Kidney epithelial cell (primary cell): ENCODE measurements around the gene ABCB6. TPM values are rescaled to one million over a fixed set of nuclear protein-coding genes. Genes with fewer than 3 reads are reported as not detected.
A peak's percentile ranks its signal among the peaks of the same experiment; 100 is the strongest.

Experiments
- DNase-seq: peaks from one replicate; pipeline ENCODE4 v3.0.0-alpha.2; 2010; ENCODE audit warnings: low read depth
- H3K27me3 ChIP-seq: 2 replicates; pipeline ENCODE4 v1.6.0; 2011; ENCODE audit warnings: low read length; ENCODE audit not compliant: control insufficient read depth, insufficient read depth
- H3K36me3 ChIP-seq: 2 replicates; pipeline ENCODE4 v1.5.1; 2011; ENCODE audit warnings: low read length; ENCODE audit not compliant: control insufficient read depth, insufficient read depth
- H3K4me3 ChIP-seq: 2 replicates; pipeline ENCODE4 v1.5.1; 2011; ENCODE audit warnings: low read depth, mild to moderate bottlenecking, control low read depth, low read length
- CTCF ChIP-seq: IDR thresholded peaks from 2 replicates; pipeline ENCODE4 v1.5.1; 2011; ENCODE audit warnings: mild to moderate bottlenecking, moderate library complexity, low read length, control low read depth, inconsistent platforms; ENCODE audit not compliant: insufficient read depth, poor library complexity, severe bottlenecking
- total RNA-seq: library from RNA; depleted of rRNA; stranded (reverse); fragments of >200 nt; gene quantifications from 2 replicates; pipeline ENCODE4 v1.2.3, GENCODE V29; 2015

Gene ABCB6
- total RNA-seq, 1 donor from 2014 or later: 5.8 TPM

DNA sequence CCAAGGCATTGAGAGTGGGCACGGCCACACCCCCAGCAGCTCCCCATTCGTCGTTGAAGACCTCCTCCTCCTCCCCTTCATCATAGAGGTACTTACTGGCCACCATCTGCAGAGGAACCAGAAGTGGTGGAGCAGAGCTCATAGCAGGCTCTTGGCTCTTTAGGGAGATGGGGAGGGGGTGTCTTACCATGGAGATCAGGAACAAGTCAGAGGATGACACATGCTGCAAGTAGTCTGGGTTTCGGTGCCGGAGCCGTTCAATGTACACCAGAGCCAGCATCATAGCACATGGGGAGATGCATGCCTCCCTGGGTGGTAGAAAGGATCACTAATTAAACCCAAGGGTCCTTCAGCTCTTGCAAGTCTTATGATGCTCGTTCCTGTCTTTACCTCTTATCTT, 44.0 kb downstream of the ABCB6 start:
- no peaks in the 10 kb centered on the region for H3K27me3 ChIP-seq
- DNase-seq: no peak
- H3K36me3 ChIP-seq: no peaks in the 10 kb centered on the region
- TF ChIP-seq CTCF: no peak
- no peak overlapping the region for H3K4me3 ChIP-seq

DNA sequence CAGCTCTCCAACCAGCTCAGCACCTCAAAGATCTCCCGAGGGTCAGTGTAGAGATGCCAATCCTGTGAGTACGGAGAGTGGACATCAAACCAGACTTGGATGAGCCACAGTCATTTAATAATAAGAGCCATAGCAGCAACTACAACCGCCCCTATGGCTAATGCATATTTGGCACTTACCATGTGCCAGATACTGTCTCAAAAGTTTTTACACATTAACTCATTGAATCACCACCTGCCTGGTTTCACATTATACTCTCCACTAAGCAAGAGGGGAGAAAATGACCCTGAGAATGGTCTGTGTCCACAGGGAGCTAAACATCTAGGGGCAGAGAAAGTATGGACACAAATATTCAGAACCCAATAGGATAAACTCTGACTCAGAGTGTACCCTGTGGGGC, 44.6 kb downstream of the ABCB6 start:
- Histone ChIP-seq H3K27me3 (no peaks in the 10 kb centered on the region), H3K4me3 (no peak overlapping the region), H3K36me3 (no peaks in the 10 kb centered on the region)
- no peak for TF ChIP-seq CTCF
- DNase-seq: no peak

DNA sequence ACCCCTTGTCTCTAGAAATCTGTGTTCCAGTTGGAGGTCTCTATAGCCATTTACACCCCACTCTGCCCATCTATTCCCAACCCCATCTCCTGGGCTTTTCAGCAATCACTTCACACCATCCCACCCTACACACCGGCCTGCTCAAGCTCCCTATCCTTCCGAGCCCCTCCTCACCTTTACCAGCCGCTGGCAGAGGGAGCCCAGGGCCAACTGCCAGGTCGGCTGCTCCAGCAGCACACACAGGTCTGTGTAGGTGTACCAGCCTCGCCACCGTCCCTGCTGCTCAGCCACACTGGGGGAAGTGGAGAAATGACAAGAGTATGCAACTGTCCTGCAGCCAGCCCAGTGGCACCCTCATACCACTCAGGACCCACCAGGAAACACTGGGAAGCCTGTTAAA, 45.6 kb downstream of the ABCB6 start:
- H3K27me3 ChIP-seq: no peaks in the 10 kb centered on the region
- H3K36me3 ChIP-seq: no peaks in the 10 kb centered on the region
- no peak for TF ChIP-seq CTCF
- no peak for DNase-seq
- no peak overlapping the region for H3K4me3 ChIP-seq

DNA sequence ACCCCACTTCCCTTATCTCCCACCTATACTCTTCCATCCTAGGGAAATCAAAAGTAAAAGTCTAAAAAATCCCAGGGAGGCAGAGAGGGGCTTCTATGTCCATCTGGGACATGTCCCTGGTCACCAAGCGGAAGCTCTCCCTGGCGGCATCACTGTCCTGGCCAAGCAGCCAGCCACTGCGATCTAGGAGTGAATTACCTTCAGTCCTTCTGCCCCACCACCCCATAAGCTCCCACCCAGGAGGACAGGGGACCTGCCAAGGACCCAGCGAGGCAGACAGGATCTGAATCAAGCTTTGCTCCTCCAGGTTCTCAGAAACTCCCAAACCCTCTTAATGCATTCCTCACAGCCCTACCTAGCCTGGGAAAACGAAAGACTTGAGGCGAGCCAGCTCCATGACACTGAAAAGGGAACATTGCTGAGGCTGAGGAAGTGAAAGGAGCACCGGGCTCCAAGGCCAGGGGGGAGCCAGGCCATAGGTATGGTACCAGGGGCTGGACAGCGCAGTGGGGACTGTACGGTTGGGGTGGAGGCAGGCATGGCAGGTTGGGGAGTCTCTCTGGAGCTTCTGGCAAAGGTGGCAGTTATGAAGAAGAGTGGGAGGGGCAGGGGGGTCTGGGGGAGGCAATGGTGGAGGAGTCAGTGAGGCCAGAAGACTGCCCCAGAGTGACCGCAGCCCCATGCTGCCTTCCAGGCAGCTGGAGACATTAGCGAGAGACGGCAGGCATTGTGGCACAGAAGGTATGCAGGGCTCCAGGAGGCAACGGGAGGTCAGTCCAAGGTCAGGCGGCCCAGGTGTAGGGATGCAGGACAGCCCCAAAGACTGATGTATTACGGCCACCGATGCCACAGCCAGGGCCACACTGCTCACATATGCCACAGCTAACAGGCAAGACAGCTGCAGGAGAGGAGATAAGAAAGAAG, 46.3 kb downstream of the ABCB6 start:
- Histone ChIP-seq H3K27me3 (no peaks in the 10 kb centered on the region), H3K36me3 (no peaks in the 10 kb centered on the region), H3K4me3 (no peak overlapping the region)
- no peak for DNase-seq
- TF ChIP-seq CTCF: no peak

- Histone ChIP-seq H3K27me3 (no peaks in the 10 kb centered on the region), H3K36me3 (no peaks in the 10 kb centered on the region), H3K4me3 (no peak overlapping the region)
- peak; percentile 55 for DNase-seq
- TF ChIP-seq CTCF: peak; percentile 72
These were observed 47.5 kb downstream of the ABCB6 start for GRCh38 chr2:219171231-219171651.

- Histone ChIP-seq H3K4me3 (no peak within 1 kb of the TSS), H3K27me3 (no peaks in the 10 kb centered on the region), H3K36me3 (no peaks in the 10 kb centered on the region)
- TF ChIP-seq CTCF: no peak
- no peak for DNase-seq
These were observed 48.7 kb downstream of the ABCB6 start, which contains the start of gene SLC23A3 for GRCh38 chr2:219169930-219170654. Gene SLC23A3 (minus strand): TSS chr2:219170029. CDS start chr2:219169984, 45 bp downstream.
